HG03354 (cell line): ENCODE measurements around the gene PPP6R2.
"Not testable (repeated sequence)": the region's sequence is repeated elsewhere in the genome, so short reads cannot be mapped to it uniquely, and the experiment has no call there.

Source experiments
- ATAC-seq: cut with Tn5 transposase; IDR thresholded peaks from one replicate; pipeline ENCODE4 v1.9.1; 2021; ENCODE audit warnings: mild to moderate bottlenecking; ENCODE audit not compliant: unreplicated experiment, poor library complexity, severe bottlenecking

The PPP6R2 gene

DNA sequence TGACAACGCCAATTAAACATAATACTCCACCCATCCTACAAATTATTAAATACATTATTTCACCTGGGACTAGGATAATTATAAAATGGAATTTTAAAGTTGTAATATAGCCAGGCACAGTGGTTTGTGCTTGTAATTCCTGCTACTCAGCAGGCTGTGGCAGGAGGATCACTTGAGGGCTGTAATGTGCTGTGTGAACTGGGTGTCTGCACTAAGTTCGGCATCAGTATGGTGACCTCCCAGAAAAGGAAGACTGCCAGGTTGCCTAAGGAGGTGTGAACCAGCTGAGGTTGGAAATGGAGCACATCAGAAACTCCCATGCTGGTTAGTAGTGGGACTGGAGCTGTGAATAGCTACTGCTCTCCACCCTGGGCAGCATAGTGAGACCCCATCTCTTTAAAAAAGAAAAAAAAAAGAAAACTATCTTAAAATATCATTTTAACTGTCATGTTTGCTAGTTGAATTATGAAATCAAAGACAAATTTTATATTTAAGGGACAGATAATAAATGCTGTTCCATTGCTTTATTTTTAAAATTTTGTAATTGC, 28.0 kb downstream of the PPP6R2 start:
- ATAC-seq = no peak

DNA sequence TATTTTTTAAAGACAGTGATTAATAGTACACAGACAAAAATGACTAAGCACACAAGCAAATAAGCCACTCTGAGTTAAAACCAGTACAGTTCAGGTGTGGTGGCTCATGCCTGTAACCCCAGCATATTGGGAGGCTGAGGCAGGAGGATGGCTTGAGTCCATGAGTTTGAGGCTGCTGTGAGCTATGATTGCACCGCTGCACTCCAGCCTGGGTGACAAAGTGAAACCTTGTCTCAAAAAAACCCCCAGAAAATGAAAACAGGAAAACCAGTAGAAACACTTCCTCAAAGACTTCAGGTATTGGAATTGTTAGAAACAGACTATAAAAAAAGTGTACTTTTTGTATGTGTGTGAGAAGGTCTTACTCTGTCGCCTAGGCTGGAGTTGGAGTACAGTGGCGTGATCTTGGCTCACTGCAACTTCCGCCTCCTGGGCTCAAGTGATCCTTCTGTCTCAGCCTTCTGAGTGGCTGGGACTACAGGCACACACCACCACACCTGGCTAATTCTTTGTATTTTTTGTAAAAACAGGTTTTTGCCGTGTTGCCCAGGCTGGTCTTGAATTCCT, 33.0 kb downstream of the PPP6R2 start:
- no peak for ATAC-seq

DNA sequence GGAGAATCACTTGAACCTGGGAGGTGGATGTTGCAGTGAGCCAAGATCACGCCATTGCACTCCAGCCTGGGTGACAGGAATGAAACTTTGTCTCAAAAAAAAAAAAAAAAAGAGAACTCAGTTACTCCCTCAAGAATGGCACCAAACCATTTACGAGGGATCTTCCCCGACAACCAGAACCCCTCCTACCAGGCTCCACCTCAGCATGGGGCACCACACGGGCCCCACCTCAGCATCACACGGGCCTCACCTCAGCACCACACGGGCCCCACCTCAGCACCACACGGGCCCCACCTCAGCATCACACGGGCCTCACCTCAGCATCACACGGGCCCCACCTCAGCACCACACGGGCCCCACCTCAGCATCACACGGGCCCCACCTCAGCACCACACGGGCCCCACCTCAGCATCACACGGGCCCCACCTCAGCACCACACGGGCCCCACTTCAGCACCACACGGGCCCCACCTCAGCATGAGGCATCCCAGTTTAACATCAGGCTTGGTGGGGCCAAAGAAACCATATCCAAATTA, 38.0 kb downstream of the PPP6R2 start:
- ATAC-seq = not testable (repeated sequence)

DNA sequence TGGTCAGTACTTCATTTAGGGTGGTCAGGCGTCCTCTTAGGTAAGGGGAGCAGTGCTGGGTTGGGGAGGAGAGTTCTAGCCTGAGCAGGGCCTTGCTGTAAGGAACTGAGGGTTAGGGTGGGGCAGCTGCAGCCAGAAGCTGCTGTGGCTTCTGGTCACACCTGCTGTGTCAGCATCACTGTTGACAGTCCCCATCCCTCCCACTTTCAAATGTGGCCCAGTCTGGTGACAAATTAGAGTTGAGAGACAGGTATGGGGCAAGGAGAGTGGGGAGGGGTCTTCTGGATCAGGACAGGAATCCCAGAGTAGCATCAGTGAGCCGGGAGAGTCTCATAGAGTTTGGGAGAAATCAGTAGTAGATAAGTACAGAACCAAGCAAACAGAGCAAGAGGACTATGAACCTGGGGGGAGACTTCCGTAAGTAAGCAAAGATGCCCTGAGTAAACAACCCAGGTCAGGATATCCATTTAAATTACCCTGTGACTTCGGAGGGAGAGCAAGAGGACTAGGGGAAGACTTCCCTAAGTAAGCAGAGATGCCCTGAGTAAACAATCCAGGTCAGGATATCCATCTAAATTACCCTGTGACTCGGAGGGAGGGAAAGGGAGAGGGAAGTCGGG, 53.7 kb downstream of the PPP6R2 start:
- no peak for ATAC-seq

DNA sequence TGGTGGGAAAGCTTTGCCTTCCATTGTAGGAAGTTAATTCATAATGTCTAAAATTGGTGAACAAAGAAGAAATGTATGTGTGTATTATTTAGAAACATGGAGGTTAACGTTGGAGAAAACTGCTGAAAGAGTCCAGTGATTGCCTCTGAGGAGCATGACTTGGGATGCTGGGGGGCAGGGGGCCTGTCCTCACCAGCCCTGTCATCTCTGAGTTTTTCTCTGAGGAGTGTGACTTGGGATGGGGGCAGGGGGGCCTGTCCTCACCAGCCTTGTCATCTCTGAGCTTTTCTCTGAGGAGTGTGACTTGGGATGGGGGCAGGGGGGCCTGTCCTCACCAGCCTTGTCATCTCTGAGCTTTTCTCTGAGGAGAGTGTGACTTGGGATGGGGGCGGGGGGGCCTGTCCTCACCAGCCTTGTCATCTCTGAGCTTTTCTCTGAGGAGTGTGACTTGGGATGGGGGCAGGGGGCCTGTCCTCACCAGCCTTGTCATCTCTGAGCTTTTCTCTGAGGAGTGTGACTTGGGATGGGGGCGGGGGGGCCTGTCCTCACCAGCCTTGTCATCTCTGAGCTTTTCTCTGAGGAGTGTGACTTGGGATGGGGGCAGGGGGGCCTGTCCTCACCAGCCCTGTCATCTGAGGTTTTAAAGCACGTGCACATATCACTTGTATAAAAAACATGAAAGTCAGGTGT, 54.4 kb downstream of the PPP6R2 start:
- ATAC-seq = not testable (repeated sequence)

DNA sequence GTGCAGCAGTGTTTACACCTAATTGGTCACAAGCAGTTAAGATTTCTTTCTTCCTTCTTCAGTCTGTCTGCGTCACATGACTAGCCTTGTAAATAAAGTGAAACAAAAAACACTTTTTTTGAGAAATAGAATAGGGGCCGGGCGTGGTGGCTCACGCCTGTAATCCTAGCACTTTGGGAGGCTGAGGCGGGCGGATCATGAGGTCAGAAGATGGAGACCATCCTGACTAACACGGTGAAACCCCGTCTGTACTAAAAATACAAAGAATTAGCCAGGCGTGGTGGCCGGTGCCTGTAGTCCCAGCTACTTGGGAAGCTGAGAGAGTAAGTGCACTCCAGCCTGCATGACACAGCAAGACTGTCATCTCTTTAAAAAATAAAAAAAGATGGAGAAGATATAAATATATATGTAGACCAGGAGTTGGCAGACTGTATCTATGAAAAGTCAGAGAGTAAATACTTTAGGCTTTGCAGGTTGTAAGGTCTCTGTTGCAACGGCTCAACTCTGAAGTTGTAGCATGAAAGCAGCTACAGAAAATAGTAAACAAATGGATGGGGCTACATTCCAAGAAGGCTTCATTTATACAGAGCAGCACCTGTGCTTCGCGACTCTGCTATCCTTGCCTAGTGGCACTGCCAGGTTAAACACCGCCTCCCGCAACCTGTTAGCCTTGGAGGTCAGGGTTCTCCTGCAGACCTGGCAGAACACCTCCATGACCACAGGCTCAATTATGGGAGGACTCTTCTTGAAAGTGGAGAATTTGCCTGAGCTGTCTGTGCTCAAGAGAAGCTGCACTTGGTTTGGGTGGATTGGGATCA, 55.9 kb downstream of the PPP6R2 start:
- ATAC-seq = no peak

DNA sequence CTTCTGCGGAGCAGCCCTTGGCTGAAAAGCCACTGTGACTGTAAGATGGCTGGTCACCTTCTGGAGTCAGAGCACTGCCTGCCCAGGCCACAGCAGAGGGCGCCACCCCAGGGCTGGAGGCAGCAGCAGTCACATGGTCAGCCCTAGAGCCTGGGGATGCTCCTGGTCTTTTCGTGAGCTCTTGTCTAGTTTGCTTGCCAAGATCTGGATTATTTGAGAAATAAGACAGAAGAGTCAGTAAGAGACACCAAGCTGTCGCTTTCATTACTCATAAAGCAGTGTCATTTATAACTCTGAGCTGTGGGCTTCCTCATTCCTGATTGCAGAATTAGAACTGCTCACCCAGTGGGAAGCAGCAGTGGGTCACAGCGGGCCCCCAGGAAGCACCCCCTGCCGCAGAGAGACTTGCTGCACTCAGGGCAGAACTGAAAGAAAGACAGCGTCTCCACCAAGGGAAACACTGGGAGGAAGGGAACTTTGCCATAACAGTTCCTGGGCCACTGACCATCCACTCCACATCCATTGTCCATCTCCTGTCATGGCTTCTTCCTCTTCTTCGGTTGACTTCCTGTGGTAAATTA, 56.7 kb downstream of the PPP6R2 start:
- ATAC-seq = no peak

DNA sequence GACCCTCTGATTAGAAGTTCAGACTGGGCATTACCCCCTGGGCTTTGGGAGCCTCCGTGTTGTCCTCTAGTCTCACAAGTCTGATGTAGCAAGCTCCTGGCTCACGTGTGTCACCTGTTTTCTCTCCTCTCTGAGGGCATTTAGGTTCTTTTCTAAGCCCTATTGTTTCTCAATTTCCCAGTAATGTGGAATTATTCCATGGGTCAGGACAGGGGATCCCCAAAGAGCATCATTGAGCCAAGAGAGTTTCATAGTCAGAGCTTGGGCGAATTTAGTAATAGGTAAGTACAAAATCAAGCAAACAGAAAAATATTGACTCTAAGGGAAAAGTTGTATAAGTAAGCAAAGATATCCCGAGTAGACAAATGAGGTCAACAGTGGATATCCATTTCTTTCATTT, 57.3 kb downstream of the PPP6R2 start:
- no peak for ATAC-seq

DNA sequence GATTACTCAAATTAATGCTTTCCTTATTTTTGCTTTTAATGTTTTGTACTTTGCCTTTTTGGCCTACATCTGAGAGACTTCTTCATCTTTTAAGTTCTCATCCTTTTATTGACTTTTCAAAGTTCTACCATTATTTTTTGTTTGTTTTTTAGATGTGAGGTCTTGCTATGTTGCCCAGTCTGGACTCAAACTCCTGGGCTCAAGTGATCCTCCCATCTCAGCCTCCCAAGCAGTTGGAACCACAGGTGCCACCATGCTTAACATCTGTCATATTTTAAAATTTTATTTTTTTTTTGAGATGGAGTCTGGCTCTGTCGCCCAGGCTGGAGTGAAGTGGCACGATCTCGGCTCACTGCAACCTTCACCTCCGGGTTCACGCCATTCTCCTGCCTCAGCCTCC, 57.8 kb downstream of the PPP6R2 start:
- no peak for ATAC-seq

DNA sequence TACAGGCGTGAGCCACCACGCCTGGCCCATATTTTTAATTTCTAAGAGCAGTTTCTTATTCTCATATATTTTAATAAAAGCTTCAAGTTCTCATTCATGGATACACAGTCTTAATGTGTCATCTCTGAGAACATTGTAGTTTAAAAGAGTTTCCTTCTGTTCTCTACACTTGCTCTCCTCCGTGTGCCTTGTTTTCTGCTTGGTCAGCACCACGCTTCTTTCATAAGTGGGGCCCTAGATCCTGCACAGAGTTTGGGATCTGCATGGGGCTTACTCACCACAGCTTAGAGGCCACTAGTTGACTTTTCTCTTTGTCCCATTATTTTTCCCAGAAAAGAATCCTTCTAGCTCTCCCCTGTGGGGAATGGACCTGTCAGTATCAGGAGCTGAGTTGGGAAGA, 58.8 kb downstream of the PPP6R2 start:
- ATAC-seq = no peak

DNA sequence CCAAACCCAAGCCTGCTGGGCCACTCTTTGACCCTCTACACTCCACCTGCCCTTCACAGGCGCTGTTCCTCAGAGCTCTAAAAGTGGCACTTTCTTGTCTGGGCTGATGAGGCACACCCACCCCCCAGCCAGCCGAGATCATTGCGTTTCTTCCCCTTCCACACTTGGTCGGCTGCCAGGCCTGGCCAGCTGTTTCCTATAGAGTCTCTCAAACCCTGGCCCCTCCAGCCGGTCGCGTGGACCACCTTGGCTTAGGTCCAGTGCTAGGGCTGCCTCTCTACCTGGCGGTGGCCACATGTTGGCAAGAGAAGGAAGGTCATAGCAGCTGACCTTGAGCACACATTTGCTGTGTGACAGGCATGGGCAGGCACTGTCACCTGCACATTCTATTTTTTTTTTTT, 60.6 kb downstream of the PPP6R2 start:
- ATAC-seq = no peak

DNA sequence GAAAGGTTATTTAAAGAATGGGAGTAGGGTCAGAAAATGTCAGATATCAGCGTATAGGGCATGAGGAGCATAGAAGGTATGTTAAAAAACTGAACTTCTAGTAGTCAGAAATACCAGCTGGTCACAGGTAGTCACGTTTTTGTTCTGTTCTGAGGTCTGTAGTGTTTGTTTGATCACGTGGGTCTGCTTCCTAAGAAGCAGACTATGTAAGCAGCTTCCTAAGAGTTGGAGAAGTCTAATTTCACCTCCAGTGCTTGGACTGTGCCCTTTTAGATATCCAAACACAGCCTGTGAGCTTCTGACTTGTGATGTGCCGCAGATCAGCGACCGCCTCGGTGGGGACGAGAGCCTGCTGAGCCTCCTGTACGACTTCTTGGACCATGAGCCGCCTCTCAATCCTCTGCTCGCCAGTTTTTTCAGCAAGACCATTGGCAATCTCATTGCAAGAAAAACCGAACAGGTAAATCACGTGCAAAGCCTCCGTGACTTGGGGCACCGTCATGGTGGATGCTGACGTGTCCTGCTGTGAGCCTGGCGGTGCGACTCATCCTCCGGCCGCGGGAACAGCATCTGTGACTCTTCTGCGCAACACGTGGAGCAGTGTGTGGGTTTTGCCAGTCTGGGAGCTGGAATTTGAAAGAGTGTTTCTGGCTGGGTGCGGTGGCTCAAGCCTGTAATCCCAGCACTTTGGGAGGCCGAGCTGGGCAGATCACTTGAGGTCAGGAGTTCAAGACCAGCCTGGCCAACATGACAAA, 63.5 kb downstream of the PPP6R2 start:
- no peak for ATAC-seq

DNA sequence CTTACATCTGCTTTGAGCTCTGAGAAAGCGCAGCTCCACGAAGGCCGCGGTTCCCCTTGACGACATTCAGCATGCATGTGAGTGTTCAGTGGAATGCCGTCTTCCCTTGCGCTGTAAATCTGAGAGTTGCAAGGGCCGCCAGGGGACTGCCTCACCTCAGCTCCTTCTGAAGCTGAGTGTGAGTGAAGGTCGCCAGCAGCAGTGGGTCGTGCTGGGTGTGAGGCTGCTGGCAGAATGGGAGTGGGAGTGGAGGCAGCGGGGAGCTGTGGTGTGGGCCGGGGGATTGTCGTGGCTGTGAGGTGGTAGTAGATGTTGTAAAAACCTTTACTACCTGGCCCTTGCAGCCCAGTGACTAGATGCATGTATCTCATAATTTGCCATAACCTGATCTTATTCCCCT, 65.2 kb downstream of the PPP6R2 start:
- no peak for ATAC-seq

DNA sequence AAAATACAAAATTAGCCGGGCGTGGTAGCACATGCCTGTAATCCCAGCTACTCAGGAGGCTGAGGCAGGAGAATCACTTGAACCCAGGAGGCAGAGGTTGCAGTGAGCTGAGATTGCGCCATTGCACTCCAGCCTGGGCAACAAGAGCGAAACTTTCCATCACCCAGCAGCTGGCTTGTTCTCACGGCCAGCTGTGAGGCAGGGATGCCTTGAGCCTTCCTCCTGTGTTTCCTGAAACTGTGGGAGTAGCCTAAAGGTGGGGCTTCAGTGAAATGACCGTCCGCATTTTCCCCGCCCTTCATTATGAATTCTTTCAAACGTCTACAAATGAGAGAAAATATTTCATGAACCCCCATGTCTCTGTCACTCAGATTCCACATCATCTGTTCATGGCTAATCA, 65.8 kb downstream of the PPP6R2 start:
- ATAC-seq = not testable (repeated sequence)

DNA sequence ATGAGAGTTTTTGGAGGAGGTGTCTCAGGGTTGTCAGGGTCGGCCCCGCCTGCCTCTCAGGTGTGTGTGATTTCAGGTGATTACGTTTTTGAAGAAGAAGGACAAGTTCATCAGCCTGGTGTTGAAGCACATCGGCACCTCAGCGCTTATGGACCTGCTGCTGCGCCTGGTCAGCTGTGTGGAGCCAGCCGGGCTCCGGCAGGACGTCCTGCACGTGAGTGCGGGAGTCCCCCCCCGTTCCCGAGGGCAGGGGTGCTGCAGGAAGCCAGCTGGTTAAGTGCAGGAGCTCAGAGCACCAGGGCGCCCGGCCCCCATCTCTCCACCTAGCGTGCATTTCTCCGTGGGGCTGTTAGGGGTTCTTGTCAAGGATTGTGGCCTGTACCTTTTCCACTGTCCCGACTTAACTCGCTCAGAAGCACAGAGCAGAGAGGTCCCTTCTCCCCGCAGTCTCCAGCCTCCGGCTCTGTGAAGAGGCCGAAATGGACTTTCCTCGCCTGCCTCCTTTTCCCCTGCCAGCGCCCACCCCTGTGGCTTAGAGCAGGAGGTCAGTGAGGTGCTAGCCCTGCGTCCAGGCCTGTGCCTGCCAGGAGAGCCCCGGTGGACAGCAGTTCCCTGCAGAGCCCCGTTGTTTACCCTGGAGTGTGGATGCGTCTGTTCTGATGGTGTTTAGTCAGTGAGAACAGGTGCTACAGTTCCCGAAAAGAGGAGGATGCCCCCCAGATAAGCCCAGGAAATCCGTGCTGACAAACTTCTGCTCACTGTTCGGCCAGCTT, 71.5 kb downstream of the PPP6R2 start:
- ATAC-seq = no peak

DNA sequence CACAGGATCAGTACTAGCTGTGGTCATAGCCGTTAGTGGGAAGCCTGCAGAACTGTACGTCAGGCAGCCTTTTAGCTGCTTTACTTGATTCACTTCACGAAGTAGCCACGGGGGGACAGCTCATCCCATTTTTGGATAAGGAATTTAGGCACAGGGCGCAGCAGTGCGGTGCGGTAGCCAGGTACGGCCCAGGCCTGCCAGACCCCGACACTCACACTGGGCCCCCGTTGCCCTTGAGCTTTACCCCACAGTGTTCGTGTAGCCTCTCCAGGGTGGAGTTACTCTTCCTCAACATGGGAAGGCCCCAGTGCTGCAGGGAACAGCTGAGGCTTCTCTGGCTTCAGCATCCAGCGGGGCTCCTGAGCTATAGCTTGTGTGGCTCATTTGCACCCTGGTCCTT, 72.3 kb downstream of the PPP6R2 start:
- no peak for ATAC-seq

DNA sequence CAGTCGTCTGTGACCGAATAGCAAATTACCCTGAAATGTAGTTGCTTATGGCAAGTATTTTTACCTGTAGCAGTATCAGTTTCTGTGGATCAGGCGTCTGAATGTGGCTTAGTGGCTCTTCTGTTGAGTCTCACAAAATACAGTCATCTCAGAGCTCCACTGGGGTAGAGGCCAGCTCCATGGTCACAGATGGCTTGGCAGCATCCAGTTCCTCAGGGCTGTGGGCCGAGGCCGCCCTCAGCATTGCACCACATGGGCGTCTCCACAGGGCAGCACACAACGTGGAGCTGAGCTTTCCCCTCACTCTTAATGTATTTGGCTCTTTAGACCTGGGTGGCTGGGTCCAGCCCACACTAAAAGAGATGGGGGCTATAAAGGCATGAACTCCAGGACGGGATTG, 73.9 kb downstream of the PPP6R2 start:
- ATAC-seq = no peak

DNA sequence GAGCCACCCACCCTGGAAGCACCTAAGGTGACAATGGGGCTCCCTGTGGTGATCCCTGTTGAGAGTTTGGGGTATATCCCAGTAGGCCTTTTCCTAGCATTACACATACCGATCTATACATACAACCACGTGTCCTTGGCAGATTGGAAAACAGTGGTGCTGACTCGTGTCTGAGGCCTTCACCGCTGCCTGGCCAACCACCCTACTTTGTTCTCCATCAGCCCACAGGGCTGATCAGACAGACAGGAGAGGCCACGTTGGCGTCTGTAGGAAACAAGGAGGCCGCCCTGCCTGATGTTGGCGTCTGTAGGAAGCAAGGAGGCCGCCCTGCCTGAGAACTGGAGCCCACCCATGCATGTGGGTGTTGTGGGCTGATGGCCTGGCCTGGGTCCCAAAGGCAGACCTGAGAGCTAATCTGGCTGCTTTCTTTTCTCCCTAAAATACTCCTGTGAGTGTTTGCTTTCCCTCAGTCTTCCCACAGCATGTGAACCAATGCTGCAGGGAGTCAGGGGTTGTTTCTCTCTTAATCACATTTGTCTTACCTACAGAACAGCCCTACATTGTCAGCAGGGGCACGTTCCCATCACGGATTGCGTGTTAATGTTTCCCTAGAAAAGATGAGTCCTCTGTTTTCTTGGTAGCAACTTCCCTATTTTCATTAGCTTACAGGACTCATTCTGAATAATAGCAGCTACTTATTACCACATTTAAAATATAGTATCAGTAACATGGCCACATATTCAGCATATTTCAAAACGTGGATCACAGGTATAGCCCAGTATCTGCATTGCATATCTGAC, 74.5 kb downstream of the PPP6R2 start:
- ATAC-seq = no peak
